DND-41 (cell line): ENCODE results near the gene SYT1.

Experiments used
- CTCF ChIP-seq: IDR thresholded peaks from 2 replicates; pipeline ENCODE4 v1.5.1; 2012; ENCODE audit warnings: borderline replicate concordance, low read length, moderate library complexity, mild to moderate bottlenecking; ENCODE audit not compliant: poor library complexity, severe bottlenecking; ENCODE audit errors: extremely low read depth
- EZH2 ChIP-seq: IDR thresholded peaks from 3 replicates; pipeline ENCODE4 v1.6.1; 2012; ENCODE audit warnings: borderline replicate concordance, low read depth, mild to moderate bottlenecking, moderate library complexity, low read length, inconsistent platforms; ENCODE audit not compliant: severe bottlenecking

GRCh38 chr12:79168687-79169086, 304.1 kb downstream of the SYT1 start:
- TF ChIP-seq EZH2, result no peak
- TF ChIP-seq CTCF, result no peak
